NCI-H2171 treated with DMSO at 0.1 percent for 48 hours (cell line): ENCODE data around the gene C5.
A peak's percentile ranks its signal among the peaks of the same experiment; 100 is the strongest.
"Not testable (repeated sequence)": the region's sequence is repeated elsewhere in the genome, so short reads cannot be mapped to it uniquely, and the experiment has no call there.

Experiments
- DNase-seq: peaks from one replicate; lab custom pipeline; 2025; lab: John Stamatoyannopoulos, UW

The C5 gene

DNA sequence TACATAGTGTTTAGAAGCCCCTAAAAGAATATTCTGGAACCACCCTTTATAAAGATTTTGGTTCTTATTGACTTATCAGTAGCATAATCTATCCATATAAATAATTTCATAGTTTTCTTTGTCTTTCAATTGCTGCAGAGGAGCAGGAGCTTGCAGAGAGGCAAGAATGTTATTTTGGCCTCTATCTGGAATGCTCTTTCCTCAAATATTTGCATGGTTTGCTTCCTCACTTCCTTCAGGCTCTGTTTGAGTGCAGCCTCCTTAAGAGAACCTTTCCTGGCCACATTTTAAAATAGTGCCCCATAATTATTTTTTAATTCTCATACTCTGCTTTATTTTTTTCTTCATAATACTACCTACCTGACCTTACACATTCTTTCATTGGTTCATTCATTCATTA lies 1.5 kb downstream of the C5 start:
- no peak for DNase-seq

- no peak for DNase-seq
Observed at GRCh38 chr9:121048175-121048574, 1.9 kb downstream of the C5 start.

DNA sequence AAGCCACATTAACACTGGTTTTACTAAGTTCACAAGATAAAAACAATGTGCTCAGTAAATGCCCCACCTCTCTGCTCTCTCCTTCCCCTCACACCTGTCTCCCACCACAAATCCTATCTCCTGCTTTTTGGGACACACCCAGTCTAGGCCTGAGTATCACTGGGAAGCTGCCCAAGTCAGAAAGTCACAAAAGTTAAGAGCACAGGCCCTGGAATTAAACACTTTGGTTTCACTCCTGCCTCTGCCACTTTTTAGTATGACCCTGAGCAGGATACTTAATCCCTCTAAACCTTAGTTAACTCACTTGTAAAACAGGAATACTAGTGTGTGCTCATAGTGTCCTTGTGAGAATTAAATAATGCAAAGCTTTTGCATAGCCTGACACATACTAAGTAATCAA lies 11.3 kb downstream of the C5 start:
- no peak for DNase-seq

DNA sequence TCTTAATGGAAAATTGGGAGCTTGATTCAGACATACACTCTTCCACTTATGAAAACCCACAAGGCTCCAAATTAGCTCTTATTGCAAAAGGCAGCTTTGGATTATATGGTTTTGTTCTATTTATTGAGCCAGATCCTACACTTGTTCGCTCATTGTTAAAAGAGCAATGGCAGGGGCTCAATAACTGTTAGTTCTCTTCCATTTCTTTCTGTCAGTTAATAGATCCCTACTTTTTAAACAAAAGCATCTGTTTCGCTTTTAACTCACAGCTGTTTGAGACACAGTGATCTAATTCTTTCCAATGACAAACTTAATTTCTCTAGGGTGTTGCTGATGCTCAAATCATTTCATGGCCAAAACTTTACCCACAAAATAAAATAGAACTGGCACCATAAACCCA lies 11.7 kb downstream of the C5 start:
- no peak for DNase-seq

GRCh38 chr9:121035717-121036116 lies 14.4 kb downstream of the C5 start:
- DNase-seq = not testable (repeated sequence)

- no peak for DNase-seq
Observed at GRCh38 chr9:121034529-121034928, 15.5 kb downstream of the C5 start.

GRCh38 chr9:121029469-121029868 lies 20.6 kb downstream of the C5 start:
- DNase-seq = no peak

- DNase-seq = not testable (repeated sequence)
Observed at GRCh38 chr9:121028285-121028684, 21.8 kb downstream of the C5 start.

GRCh38 chr9:121026768-121027167 lies 23.3 kb downstream of the C5 start:
- no peak for DNase-seq

DNA sequence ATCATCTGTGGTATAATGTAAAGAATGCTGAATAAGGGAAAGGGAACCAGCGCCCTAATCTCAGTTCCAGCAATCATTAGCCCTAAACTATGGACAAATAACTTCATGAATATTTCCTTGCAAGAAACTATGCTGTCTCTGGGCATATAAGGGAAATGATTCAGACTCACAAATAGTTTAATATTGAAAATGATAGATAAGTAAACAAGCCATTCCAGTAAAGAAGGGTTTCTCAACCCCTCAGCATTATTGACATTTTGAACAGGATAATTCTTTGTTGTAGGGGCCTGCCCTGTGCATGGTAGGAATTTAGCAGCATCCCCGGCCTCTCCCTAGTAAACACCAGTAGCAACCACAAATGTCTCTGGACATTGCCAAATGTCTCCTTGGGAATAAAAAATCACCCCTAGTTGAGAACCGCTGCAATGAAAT lies 23.8 kb downstream of the C5 start:
- DNase-seq = no peak

DNA sequence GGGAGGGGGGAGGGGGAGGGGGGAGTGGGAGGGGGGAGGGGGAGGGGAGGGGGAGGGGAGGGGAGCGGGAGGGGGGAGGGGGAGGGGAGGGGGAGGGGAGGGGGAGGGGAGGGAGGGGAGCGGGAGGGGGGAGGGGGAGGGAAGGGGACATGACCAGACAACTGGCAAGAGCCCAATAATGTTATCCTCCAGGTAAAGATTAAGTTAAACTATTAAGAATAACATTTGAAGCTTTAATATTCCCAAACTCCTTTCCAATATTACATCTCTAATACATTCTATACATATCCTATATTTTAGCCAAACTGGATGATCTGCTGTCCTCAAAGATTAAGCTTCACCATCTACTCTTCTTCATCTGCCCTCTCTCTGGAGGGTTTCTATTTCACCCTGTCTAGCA lies 25.8 kb downstream of the C5 start:
- no peak for DNase-seq

DNA sequence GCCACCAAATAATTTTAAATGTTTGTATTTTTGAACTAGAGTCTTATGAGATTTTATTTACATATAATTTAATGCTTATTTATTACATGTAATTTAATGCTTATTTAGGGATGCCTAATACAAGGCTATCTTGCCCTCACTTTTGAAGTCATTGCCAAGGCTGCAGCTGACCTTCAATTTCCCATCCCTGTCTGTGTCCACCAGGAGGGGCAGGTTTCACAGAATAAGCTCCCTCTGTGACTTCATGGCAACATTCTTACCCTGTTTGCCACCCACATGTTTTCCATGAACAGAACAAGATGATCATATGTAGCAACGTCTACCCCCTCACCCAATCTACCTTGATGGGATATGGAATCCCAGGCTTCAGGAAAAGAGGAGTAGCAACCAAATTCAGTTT lies 27.0 kb downstream of the C5 start:
- no peak for DNase-seq

- DNase-seq = peak; percentile 2
Observed at GRCh38 chr9:121021301-121021700, 28.8 kb downstream of the C5 start.

DNA sequence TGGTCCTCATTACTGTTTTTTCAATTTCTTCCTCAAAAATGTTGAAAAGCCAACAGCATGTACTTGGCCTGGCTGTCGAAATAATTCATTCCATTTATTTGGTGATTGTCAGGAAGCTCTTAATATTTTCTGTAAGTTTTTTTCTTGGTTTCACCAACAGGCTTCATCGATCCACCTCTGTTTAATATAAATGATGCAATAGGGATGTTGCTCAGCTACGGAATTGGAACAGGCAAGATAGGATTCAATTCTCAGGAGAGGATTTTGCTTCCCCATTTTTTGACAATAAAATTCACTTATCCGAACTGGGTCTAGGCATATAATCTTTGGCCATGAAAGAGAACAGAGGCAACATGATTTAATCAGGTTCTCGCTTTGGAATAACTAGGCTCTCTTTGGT lies 30.8 kb downstream of the C5 start:
- no peak for DNase-seq

DNA sequence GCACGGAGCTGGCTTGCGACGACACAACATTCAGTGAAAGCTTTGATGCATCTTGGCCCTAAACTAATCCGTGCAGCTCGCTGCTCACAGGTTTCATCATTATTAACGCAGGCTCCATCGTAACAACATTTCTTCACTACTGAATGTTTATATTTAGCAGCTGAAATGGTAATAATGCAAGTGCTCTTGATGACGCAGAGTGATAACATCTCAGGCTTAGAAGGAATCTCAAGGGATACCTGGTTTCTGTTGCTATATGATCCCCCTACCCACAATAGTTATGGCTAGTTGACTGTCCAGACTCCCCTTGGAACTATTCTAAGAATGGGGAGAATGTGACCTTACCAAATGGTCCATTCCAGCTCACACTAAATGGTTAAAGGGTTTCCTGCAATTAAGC lies 36.2 kb downstream of the C5 start:
- no peak for DNase-seq

- no peak for DNase-seq
Observed at GRCh38 chr9:121009650-121010049, 40.4 kb downstream of the C5 start.

GRCh38 chr9:120999317-120999716 lies 50.8 kb downstream of the C5 start:
- DNase-seq = no peak

DNA sequence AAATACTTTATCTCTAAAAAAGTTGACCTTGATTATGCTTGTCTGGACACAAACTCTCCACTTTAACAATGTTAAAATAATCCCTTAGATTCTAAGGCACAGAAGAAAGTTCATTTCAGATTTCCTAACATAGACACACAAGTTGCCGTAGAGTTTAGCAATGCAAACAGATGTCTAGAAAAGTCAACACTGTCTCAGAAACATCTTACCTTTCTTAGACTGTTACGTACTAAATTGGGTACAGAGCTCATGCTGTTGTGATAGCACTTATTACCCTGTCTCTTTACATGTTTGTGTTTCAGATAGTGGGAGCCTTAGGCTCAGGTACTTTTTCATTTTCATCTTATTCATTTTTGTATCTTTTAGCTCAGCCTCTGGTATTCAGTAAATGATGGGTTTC lies 52.0 kb downstream of the C5 start:
- no peak for DNase-seq

GRCh38 chr9:120997502-120997901 lies 52.6 kb downstream of the C5 start:
- DNase-seq = no peak

DNA sequence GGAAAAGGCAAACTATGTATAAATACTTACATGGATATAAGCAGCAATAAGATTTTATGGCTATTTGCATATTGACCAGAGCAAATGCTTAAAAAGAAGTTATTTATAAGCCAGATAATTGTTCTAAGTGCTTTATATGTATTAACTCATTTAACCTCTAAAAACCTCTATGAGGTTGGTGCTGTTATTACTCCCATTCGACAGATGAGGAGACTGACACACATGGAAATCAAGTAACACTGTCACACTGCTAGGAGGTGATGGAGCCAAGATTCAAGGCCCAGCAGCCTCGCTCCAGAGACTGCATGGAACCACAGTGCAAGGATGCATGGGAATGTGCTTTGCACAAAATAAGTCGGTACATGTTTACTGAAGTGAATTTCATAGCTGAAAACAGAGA lies 53.7 kb downstream of the C5 start:
- no peak for DNase-seq

- DNase-seq = no peak
Observed at GRCh38 chr9:120989065-120989464, 61.0 kb downstream of the C5 start.

DNA sequence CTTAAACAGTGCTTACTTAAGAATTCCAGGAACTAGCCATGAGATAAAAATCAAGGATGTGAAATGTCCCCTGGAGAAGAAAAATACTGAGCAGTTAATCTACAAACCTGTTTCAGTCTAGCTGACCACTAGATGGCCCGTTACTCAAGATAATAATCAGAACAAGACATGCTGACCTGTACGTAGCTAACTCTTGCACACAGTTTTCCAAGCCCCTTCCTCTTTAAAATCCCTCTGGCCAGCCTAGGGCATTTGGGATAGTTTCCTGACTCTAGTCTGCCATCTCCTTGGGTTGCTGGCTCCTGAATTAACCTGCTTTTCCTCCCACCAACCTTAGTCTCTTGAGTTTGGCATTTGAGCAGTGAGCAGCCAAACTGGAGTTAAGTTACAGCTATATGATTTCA lies 64.3 kb downstream of the C5 start:
- peak; percentile 25 for DNase-seq

DNA sequence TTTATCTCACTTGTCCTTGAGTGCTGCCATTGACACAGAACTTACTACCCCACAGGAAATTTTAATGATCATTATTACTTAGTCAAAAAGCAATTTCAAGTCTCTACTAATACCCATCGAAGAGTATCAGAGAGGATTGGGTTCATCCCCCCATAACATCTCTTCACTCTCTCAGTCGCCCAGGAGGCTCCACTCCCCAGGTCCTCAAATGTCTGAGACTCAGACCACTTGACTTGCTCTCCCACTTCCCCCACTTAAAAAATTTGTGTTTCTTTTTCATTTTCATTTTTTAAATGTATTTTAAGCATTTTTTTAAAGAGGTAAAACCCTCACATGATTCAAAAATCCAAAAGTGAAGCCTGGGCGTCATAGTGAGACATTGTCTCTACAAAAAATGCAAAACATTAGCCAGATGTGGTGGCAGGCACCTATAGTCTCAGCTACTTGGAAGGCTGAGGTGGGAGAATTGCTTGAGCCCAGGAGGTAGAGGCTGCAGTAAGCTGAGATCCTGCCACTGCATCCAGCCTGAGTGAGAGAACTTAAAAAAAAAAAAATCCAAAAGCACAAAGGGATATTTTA lies 66.7 kb downstream of the C5 start:
- no peak for DNase-seq

GRCh38 chr9:120982836-120983235 lies 67.2 kb downstream of the C5 start:
- DNase-seq = no peak

- no peak for DNase-seq
Observed at GRCh38 chr9:120980951-120981350, 69.1 kb downstream of the C5 start.
